NOMO-1 (cell line): ENCODE measurements around the gene FCN3.

Experiments
- DNase-seq, 2 experiments: peaks; one replicate each; lab custom pipeline; 2025; ENCODE audit not compliant: unreplicated experiment in 2 of 2; lab: John Stamatoyannopoulos, UW

FCN3 gene

DNA sequence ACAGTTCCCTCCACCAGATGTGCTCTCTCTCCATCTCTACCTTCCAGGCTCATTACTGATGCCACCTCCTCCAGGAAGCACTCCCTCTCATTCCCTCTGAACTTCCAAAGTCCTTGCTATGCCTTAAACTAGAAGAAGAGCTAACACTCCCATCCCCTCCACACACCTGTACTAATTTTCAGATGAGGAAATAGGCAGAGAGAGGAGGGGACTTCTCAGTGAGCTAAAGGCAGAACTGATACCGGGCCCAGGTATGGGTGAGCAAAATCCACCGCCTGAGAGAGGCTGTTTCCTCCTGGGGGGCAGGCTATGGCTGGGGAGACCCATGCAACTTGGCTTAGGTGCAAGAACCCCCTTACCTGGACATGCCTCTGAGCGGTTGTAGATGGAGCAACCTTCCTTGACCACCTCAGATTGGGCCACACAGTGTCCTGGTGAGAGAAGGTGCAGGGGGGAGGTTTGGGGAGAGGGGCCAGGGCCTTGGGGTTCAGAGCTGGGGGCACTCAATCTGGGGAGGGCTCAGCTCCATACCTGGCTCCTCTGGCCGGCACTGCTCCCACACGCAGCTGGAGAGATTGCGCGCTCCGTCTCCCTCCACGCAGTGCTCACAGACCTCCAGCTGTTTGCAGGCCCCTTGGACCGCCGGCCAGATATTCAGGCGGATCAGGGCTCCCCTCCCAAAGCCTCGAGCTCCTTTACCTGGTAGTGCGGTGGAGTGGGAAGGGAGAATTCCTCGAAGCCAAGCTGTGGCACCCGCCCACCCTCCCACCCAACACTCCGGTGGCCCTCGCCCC is 7.5 kb upstream of the FCN3 start:
- no peak for DNase-seq

DNA sequence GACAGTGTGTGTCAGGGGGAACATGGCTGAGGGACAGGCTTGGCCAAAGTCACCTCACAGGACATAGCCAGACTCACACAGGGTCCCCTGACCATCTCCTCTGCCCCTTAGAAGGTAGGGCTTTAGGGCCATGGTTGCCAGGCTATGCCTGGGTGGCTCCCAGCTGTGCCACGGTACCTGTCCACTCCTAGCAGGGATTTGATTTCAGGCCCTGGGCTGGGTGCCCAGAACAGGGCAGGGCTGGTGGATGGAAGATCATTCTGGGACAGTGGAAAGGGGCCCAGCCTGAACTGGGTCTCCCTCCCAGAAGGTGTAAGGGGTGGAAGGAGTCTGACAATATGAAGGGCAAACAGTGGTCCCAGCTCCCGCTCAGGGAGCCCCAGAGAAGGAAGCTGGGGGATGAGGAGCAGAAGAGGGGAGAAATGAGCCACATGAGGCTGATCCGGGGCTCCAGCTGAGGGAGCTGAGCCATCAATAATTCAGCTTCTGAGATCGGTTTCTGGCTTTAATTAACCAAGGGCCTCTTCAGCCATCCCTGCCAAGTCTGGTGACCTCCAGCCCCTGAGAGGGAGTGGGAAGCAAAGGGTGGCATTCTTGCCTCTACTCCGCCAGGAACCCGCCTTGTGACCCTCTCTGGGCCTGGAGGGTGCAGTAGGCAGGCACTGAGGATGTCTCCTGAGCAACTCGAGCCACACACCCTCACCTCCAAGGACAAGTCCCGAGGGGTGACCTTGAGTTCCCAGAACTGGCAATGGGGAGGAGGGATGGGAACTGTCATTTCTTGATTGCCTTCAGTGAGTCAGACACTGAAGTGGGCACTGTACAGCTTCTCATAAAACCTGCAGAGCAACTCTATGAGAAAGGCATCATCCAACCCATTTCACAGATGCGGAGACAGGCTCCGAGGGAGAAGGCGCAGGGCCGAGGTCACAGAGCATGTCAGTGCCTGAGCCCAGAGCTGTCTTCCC is 6.4 kb upstream of the FCN3 start:
- DNase-seq: no peak

DNA sequence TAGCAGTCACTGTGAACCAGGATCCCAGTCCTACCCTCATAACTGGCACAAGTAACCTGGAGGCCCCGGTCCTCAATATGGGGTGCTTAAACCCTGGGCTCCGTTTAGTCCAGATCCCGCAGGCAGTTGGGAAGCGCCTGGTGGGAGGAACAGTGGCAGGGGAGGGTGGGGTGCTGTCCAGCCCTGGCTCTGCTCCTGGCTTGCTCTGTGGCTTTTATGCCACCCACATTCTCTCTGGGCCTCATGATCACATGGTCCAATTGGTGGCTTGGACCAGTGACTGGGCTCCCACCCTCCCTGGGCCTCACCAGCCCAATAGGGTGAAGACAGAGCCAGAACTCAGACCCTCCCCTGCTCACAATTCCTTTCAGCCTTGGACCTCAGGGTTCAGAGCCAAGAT is 5.6 kb upstream of the FCN3 start:
- no peak for DNase-seq

DNA sequence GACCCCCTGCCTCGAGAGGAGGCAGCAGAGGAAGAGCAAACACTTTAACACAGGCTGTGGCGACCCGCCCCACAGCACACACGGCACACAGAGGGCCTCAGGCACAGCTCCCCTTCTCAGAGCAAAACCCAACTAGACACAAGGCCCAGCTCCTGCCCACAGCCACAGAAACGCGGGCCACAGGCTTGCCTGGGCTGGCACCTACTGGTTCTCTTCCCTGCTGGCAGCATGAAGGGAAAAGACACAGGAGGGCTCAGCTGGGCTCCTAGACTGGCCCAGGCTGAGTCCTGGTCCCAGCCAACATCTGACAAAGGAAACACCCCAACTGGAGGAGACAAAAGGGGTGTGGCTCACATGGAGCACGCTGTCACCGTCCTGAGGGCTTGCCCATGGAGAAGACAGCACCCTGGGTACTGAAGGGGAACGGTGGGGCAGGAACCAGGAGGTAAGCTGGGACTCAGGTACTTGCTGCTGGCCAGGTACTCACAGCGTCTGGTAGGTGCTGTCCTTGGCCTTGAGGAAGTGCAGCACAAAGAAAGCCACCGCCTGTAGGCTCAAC is 5.0 kb upstream of the FCN3 start:
- DNase-seq: no peak

DNA sequence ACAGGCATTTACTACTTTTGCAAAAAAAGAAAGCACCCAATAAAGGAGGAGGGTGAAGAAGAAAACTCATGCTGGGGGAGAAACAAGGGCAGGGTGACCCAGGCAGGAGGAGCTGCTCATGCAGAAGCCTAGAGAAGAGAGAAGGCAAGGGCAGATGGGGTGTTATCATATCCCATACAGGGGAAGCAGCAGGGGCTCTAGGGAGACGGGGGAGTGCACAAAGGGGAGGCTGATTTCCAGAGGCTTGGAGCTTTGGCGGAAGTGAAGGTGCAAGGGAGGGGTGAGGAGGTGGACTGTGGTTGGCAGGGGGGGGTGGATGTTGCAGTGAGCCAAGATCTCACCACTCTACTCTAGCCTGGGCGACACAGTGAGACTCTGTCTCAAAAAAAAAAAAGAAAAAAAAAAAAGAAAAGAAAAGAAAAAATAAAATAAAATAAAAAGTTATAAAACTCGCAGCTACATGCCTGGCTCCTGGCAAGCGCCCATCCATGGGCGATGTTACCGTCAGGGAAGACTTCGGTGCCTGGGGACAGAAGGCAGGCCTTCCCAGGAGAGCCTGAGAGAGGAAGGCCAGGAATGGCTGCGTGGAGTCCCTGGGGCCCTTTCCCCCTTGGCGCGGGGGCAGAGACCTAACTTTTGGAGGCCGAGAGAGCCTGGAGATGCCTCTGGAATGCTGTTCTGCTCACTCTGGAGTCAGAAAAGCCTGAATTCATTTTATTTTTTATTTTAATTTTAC is 3.3 kb upstream of the FCN3 start:
- no peak for DNase-seq

DNA sequence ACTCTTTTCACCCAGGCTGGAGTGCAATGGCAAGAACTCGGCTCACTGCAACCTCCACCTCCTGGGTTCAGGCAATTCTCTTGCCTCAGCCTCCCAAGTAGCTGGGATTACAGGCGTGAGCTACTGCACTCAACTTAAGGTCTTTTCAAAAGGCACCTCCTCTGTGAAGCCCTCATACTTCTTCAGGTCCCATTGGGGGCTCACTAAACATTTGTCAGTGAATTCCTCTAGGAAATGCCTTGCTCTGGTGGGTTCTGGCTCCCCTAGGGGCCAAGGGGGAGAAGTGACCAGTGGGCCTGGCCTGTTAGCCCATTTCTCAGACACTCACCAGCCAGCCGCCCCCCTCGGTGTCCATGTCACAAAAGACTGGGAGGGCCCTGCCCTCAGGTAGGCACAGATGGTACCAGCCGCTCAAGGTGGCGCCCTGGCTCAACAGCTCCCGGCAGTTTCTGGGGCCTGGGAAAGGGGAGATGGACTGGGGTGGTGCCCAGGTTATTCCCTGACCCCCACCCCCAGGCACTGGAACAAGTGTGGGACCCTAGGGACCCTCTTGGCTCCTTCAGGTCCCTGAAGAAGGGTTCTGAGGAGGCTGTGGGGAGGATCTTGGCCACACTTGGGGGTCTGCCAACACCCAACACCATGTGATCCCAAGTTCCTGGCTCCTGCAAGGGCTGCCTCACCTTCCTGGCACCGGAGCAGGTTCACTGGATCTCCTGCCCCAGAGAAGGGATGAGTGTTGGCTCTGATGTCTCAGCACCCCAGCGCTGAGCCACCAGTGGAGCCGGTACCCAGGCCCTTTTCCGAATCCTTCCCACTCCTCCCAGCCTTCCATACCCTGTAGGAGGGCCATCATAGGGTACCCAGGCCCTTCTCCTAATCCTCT is 1.6 kb downstream of the FCN3 start:
- no peak for DNase-seq

DNA sequence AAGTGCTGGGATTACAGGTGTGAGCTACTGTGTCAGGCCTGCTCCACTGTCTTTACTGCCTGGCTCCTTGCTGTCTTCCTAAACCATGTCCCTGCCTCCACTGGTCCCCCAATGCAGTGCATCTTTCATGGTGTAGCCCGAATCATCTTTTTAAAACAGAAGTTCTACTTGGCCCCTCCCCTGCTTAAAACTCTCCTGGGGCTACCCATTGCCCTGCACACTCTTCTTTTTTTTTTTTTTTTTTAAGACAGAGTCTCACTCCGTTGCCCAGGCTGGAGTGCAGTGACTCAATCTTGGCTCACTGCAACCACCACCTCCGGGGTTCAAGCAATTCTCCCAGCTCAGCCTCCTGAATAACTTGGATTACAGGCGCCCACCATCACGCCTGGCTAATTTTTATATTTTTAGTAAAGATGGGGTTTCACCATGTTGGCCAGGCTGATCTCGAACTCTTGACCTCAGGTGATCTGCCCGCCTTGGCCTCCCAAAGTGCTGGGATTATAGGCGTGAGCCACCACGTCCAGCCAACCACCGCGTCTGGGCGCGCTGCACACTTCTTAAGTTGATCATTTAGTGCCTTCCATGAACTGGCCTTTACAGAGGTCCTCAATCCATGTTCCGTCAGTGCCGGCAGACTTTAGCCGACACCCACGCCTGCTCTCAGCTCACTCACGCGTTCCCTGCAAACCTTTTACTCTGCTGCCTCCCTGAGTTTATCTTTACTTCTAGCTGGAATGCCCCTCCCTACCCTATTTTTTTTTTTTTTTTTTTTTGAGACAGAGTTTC is 2.4 kb downstream of the FCN3 start:
- no peak for DNase-seq

DNA sequence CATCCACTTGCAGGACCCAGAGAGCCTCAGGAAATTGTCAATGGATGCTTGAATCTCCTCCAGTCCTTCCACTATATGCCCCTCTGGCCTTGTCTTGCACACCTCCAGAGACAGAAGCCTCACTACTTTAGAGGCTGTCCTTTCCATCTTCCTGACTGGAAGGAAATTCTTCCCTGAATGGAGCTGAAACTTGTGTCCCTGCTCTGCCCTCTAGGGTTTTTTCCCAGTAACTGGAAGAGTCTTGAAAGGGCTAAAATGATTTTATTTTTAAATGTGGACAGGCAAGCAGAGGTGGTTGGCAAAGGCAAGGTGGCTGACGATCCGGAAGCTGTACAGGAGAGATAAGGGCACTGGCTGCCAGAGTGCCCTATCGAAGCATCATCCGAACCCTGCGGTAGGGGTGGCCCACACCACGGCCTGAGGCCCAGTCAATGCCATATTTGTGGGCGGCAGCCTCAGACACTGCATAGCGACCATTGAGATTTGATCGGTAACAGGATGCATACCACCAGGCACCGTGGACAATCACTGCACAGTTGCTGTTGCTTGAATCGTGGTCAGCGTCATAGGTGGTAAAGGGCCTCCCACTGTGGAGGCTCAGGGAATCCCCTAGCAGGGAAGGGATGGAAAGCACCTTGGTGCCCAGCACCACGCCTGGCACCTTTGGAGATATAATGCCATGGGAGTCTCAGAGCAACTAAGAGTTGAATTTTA is 5.6 kb downstream of the FCN3 start:
- no peak for DNase-seq

DNA sequence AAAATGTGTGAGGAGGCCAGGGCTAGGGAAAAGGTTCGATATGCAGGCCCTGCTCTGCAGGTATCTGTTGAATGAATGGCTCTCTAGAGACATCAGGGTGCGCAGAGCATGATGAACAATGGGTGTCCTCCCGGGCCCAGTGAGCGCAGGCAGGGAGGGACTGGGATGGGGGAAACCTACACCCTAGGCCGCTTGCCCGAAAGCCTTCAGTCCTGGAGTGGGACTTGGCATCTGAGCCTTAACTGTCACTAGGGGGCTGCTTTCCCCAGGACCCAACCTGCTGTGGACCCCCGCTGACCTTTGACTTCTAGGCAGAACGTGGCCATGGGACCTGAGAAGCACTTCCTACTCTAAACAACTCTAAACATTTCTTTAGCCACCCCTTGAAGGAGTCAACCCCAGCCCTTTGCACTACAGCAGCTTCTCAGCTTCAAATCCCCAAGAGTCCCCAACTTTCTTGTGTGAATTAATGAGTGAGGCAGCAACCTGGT is 7.4 kb downstream of the FCN3 start:
- DNase-seq: no peak

DNA sequence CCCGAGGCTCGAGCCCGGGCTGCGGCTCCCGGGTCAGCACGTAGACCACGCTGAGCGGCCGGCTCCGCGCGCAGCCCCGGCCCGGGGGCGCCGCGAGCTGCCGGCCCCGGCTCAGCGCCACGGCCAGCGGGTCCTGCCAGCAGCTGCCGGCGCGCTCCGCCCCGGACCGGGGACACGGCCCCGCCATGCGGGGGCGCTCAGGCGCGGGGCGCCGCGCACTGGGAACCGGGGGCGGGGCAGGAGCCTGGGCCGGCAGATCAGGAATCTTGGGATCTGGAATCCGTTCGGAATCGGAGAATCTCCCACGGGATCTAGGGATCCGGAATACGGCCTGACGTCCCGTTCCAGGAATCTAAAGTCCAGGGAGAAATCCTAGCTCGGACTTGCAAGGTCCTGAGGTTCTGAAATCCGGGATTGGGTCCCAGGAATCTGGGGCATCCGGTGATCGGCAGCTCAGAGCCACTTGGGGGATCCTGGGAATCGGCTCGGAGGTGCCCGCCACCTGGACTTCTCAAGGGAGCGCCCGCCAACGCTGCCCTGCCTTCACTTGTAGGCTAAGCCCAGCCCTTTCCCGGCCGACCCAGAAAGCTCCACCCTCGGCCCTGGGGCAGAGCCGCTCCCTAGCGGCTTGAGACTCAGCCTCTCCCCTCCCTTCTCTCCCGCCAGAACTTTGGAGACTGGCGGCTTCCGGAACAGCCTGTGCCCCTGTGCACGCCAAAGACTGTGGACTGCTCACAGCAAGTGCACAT is 8.0 kb downstream of the FCN3 start, which contains the start of gene MAP3K6:
Gene MAP3K6 (minus strand): TSS at position 551 of the 749 bp plus-strand sequence. CDS start 364 bp downstream, at position 187.
- peak; percentile 56 to 67 for DNase-seq

DNA sequence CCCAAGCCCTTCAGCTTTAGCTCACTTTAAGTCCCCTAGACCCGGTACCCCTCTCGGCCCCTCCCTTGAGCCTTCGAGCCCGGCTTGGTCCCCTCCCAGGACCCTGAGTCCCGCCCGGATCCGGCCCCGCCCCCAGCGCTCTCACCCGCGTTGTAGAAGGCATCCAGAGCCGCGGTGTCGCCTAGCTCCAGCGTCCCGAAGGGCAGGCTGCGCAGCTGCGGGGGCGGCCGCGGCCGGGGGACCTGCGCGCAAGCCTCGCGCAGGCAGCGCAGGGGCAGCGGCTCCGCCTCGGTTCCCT is 8.6 kb downstream of the FCN3 start:
- peak in 1 of 2 experiments; percentile 16 for DNase-seq

DNA sequence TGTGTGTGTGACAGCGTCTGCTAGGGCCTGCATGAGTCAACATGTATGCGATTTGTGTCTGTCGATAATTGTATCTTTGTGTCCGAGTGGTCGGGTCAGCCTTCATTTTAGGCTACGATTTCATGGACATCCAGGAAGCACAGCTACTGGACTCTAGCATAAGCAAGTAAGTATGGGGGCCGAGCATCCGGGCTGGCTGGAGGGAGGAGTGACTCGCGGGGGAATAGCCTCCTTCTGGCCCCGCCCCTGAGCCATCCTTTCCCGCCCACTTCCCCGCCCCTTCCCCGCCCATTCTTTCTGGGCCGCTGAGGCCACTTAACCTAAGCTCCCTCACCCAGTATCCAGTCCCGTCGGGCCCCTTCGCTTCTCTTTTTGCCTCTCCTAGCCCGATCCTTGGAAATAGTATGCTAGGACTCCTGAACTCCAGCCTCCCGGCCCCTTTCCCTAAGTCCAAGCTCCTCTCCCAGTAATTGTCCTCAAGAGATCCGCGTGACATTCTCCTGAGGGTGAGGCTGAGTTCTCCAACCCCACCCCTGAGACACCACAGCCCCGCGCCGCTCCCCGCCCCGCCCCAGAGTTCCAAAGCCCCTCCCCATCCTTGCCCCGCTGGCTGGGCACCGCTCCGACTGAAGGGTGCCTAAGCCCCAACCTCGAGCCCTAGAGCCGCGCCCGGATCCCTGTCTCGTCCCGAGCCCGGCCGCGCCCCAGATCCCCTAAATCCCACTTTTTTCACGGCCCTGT is 9.1 kb downstream of the FCN3 start:
- DNase-seq: peak; percentile 69 to 71

DNA sequence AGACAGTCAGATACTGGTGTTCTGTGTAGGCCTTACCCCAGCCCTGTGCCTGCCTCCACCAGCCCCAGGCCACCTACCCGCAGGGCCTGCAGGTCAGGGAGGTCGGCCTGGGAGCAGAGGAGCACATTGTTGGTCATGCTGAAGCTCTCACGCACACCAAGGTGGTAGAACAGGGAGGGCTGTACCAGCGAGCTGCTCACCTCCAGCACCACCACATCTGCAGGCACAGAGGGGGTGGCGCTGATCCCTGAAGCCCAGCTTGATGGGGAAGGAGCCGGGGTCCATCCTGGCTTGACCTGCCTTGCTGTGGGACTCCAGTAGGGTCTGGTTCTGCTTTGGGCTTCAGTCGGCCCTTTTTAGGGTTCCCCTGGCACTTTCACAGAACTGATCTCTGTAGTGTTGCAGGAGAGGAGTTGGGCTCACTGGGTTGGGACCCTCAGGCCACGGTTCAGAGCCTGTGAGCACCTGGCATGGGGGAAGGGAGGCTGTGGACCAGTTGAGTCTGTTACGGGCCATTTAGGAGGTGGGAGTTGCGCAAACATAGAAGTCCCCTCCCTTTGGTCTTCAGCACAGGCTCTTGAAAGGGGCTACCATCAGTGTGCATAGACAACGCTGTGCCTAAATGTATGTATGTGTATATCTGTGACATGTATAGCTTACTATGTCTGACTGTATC is 9.8 kb downstream of the FCN3 start:
- DNase-seq: no peak

DNA sequence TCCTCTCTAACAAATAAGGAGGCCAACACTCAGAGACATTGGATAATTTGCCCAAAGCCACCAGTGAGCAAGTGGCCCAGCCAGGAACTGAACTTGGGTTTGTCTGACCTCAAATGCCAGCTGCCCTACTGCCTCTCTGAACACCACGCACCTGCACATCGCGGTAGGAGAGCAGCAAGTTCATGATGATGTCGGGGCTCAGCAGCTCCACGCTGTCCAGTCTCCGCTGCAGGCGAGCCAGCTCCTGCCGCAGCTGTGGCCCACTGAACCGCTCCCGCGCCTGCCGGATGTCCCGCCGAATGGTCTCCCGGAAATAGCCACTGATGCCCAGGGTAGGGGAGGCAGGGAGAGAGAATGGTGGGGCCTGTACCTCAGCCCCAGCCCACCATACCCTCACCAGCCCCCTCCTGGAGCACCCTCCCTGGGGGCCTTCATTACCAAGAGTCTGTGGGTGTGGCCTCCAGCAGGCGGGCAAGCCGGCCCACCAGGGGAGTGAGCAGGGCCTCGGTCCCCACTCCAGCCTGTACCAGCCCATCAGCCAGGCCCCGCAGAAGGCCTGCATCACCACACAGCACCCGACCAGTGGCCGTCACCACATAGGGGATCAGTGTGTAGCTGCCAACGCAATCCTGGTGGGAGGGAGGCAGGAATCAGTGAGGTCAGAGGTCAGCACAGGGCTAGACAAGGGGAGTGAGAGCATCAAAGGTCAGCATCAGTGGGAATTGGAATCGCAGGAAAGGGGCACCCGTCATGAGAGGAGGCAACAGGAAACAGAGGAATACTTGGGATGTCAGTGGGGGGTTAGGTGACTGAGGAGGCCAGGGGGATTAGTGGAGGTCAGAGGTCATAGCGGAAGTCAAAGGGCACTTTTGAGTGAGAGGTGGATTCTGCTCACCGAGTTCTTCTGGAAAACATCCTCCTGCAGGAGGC is 10.6 kb downstream of the FCN3 start:
- DNase-seq: no peak

DNA sequence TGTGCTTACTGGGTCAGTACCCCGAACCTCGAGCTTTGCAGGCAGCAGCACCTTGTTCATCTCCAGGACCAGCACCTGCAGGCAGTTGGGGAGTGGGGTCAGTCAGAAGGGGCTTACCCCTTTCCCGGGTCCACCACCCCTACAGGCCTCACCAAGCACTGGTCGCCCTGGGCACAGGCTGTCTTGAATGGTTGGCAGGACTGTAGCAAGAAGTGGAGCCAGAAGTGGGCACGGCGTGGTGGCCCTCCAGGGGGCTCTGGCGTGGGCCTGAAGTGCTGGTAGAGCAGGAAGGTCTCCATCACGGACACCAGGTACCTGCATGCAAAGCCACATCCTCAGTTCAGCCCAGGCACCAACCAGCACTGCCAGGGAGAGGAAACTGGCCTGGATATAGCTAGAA is 13.1 kb downstream of the FCN3 start:
- no peak for DNase-seq
